Liver (tissue), 9 donors: ENCODE results near the gene TSPO. TPM values are rescaled to one million over a fixed set of nuclear protein-coding genes. Genes with fewer than 3 reads are reported as not detected.

ENCODE experiments used
- DNase-seq: peaks from one replicate; pipeline ENCODE4 v3.0.0-alpha.2; 2017; ENCODE audit warnings: low spot score
- H3K27ac ChIP-seq, 2 donors: one replicate each; pipeline ENCODE4 v1.7.0; 2013; ENCODE audit warnings: inconsistent platforms in 2 of 2, low read length in 2 of 2, control low read depth in 1 of 2, low read depth in 1 of 2, mild to moderate bottlenecking in 1 of 2
- H3K27me3 ChIP-seq, 4 donors: one replicate each; pipeline versions ENCODE4 v1.6.1 to v1.7.0; 2013; ENCODE audit warnings: low read length in 3 of 4, inconsistent platforms in 1 of 4, mild to moderate bottlenecking in 1 of 4, moderate library complexity in 1 of 4; ENCODE audit not compliant: control insufficient read depth in 4 of 4, insufficient read depth in 4 of 4
- H3K36me3 ChIP-seq, 4 donors: one replicate each; pipeline versions ENCODE4 v1.6.1 to v1.7.0; 2013; ENCODE audit warnings: low read length in 3 of 4, mild to moderate bottlenecking in 3 of 4, low read depth in 1 of 4, moderate library complexity in 1 of 4; ENCODE audit not compliant: control insufficient read depth in 4 of 4, insufficient read depth in 3 of 4
- H3K4me1 ChIP-seq, 4 donors: one replicate each; pipeline versions ENCODE4 v1.6.1 to v1.7.0; 2013; ENCODE audit warnings: low read length in 3 of 4, mild to moderate bottlenecking in 3 of 4, moderate library complexity in 1 of 4; ENCODE audit not compliant: control insufficient read depth in 4 of 4, insufficient read depth in 4 of 4
- H3K4me3 ChIP-seq, 3 donors: one replicate each; pipeline versions ENCODE4 v1.6.1 to v1.7.0; 2013; ENCODE audit warnings: low read length in 3 of 3, control low read depth in 1 of 3, low read depth in 1 of 3, mild to moderate bottlenecking in 1 of 3
- H3K9ac ChIP-seq, 2 donors: one replicate each; pipeline ENCODE4 v1.7.0; 2013; ENCODE audit warnings: low read length in 2 of 2, mild to moderate bottlenecking in 2 of 2, moderate library complexity in 2 of 2, control low read depth in 1 of 2, low read depth in 1 of 2
- H3K9me3 ChIP-seq, 4 donors: one replicate each; pipeline versions ENCODE4 v1.6.1 to v1.7.0; 2013; ENCODE audit warnings: low read length in 3 of 4; ENCODE audit not compliant: control insufficient read depth in 4 of 4
- ATF3 ChIP-seq: IDR thresholded peaks from 2 replicates; pipeline ENCODE4 v1.6.1; 2016; ENCODE audit warnings: antibody characterized with exemption
- CTCF ChIP-seq: fragments of 150-350 bp; IDR thresholded peaks from 2 replicates; pipeline ENCODE4 v1.5.1; 2017; ENCODE audit warnings: improper control_type of control experiment, low read depth, low read length; ENCODE audit not compliant: missing input control
- EGR1 ChIP-seq, 2 donors: IDR thresholded peaks; 2 replicates each; pipeline ENCODE4 v1.6.1; 2016 to 2018; ENCODE audit warnings: antibody characterized with exemption in 2 of 2, low read depth in 2 of 2
- FOXA1 ChIP-seq: IDR thresholded peaks from 2 replicates; pipeline ENCODE4 v1.6.1; 2016; ENCODE audit warnings: antibody characterized with exemption
- FOXA2 ChIP-seq: IDR thresholded peaks from 2 replicates; pipeline ENCODE4 v1.6.1; 2016; ENCODE audit warnings: antibody characterized with exemption
- GABPA ChIP-seq, 2 donors: IDR thresholded peaks in 1 of 2; conservative IDR thresholded peaks in 1 of 2; 2 replicates each; pipeline ENCODE4 v1.6.1; 2016; ENCODE audit warnings: antibody characterized with exemption in 2 of 2, mild to moderate bottlenecking in 1 of 2, moderate library complexity in 1 of 2
- HNF4A ChIP-seq, 2 donors: conservative IDR thresholded peaks; 2 replicates each; pipeline ENCODE4 v1.6.1; 2016; ENCODE audit warnings: antibody characterized with exemption in 2 of 2, mild to moderate bottlenecking in 2 of 2
- HNF4G ChIP-seq: IDR thresholded peaks from 2 replicates; pipeline ENCODE4 v1.6.1; 2016; ENCODE audit warnings: antibody characterized with exemption
- JUND ChIP-seq, 2 donors: IDR thresholded peaks; 2 replicates each; pipeline ENCODE4 v1.6.1; 2016; ENCODE audit warnings: antibody characterized with exemption in 2 of 2
- MAX ChIP-seq: IDR thresholded peaks from 2 replicates; pipeline ENCODE4 v1.6.1; 2016; ENCODE audit warnings: antibody characterized with exemption
- NR2F2 ChIP-seq: IDR thresholded peaks from 2 replicates; pipeline ENCODE4 v1.6.1; 2016; ENCODE audit warnings: antibody characterized with exemption
- RAD21 ChIP-seq, 2 donors: IDR thresholded peaks; 2 replicates each; pipeline ENCODE4 v1.6.1; 2016; ENCODE audit warnings: antibody characterized with exemption in 2 of 2, mild to moderate bottlenecking in 2 of 2
- REST ChIP-seq: IDR thresholded peaks from 2 replicates; pipeline ENCODE4 v1.6.1; 2016; ENCODE audit warnings: antibody characterized with exemption, mild to moderate bottlenecking
- RXRA ChIP-seq, 2 donors: IDR thresholded peaks; 2 replicates each; pipeline ENCODE4 v1.6.1; 2017 to 2018; ENCODE audit warnings: antibody characterized with exemption in 2 of 2, mild to moderate bottlenecking in 1 of 2
- SP1 ChIP-seq: IDR thresholded peaks from 2 replicates; pipeline ENCODE4 v1.6.1; 2018; ENCODE audit warnings: antibody characterized with exemption, mild to moderate bottlenecking
- TAF1 ChIP-seq: conservative IDR thresholded peaks from 2 replicates; pipeline ENCODE4 v1.6.1; 2016; ENCODE audit warnings: antibody characterized with exemption, mild to moderate bottlenecking
- YY1 ChIP-seq: IDR thresholded peaks from 2 replicates; pipeline ENCODE4 v1.6.1; 2016; ENCODE audit warnings: antibody characterized with exemption, mild to moderate bottlenecking
- ZBTB33 ChIP-seq: IDR thresholded peaks from 2 replicates; pipeline ENCODE4 v1.6.1; 2016; ENCODE audit warnings: antibody characterized with exemption
- WGBS: extraction: QIAGEN DNeasy Blood & Tissue Kit; methylation state at CpG from one replicate; pipeline ENCODE4 v1.1.7; 2013; 5-methylcytosine and 5-hydroxymethylcytosine counted together
- polyA plus RNA-seq, 2 donors: library from polyadenylated mRNA; stranded (reverse) in 1 of 2; unstranded in 1 of 2; fragments of 200-250 nt in 1 of 2; fragments of >200 nt in 1 of 2; fragmentation: Nextera tagmentation in 1 of 2; extraction: Ambion mirVana in 1 of 2; gene quantifications; one replicate each; pipeline versions ENCODE4 v1.2.1 to v1.2.3, GENCODE V29; 2013 to 2015
- total RNA-seq, 2 donors: library from RNA; depleted of rRNA; stranded (reverse); fragments of >200 nt; gene quantifications; one replicate each; pipeline ENCODE4 v1.2.3, GENCODE V29; 2014
- donor health status: healthy.
- donor health status: healthy.
- donor health status: healthy.
- donor health status: healthy.
- donor health status: healthy.

TSPO gene
- total and polyA plus RNA-seq, 4 donors, result 27.6 to 61.9 (median 40.2) TPM

GRCh38 chr22:43136801-43137200 lies 14.6 kb upstream of the TSPO start:
- TF ChIP-seq RAD21 (IDR thresholded peaks at IDR 0.05), result no peak
- no peak for TF ChIP-seq JUND (IDR thresholded peaks at IDR 0.05)
- TF ChIP-seq CTCF, result no peak
- TF ChIP-seq ZBTB33, result no peak
- no peak for TF ChIP-seq SP1
- TF ChIP-seq TAF1, result no peak
- no peak for TF ChIP-seq RXRA (IDR thresholded peaks at IDR 0.05)
- TF ChIP-seq HNF4G, result no peak
- no peak for TF ChIP-seq NR2F2
- no peak for TF ChIP-seq ATF3
- TF ChIP-seq FOXA1, result no peak
- no peak for TF ChIP-seq REST
- TF ChIP-seq MAX, result no peak
- TF ChIP-seq FOXA2, result no peak
- TF ChIP-seq GABPA (IDR thresholded peaks at IDR 0.05 in 1 of 2, conservative IDR thresholded peaks at IDR 0.05 in 1 of 2), result no peak
- TF ChIP-seq YY1, result no peak
- TF ChIP-seq EGR1 (IDR thresholded peaks at IDR 0.05; ENCODE audit: low read depth in 2 of 2), result no peak
- no peak for TF ChIP-seq HNF4A (conservative IDR thresholded peaks at IDR 0.05)
- Histone ChIP-seq H3K36me3 (peaks cover 3 to 53% (median 9%) of the 10 kb centered on the region in 4 donors), H3K27me3 (no peaks in the 10 kb centered on the region)

More at GRCh38 chr22:43136801-43137200, 14.6 kb upstream of the TSPO start:
- DNase-seq, result no peak
- Histone ChIP-seq H3K27ac (peak overlapping the region in 1 of 2 donors; percentile 18), H3K9me3 (no peaks in the 10 kb centered on the region), H3K4me3 (no peak overlapping the region), H3K9ac (no peak overlapping the region), H3K4me1 (peaks cover 0 to 2% (median 1%) of the 10 kb centered on the region in 4 donors)
- 73% methylated on average over 10 of the region's 10 CpGs for WGBS
